Spleen (tissue), 11 donors: ENCODE measurements around the gene EDN2. TPM values are rescaled to one million over a fixed set of nuclear protein-coding genes. Genes with fewer than 3 reads are reported as not detected.

Experiments
- DNase-seq: peaks from one replicate; pipeline ENCODE4 v3.0.0-alpha.2; 2020
- H3K27ac ChIP-seq, 8 donors: fragments of 200-600 bp; sonication (generic) in 7 of 8; 1 replicate in 4 of 8; 2 replicates in 4 of 8; pipeline versions ENCODE4 v1.5.0 to v1.8.0; 2016 to 2021; ENCODE audit warnings: inconsistent platforms in 4 of 8, mild to moderate bottlenecking in 4 of 8, moderate library complexity in 1 of 8
- H3K27me3 ChIP-seq, 7 donors: fragments of 200-600 bp; sonication (generic) in 6 of 7; replicated peaks in 1 of 7; 1 replicate in 4 of 7; 2 replicates in 3 of 7; pipeline versions ENCODE4 v1.5.0 to v1.8.0; 2016 to 2021; ENCODE audit warnings: inconsistent platforms in 3 of 7, mild to moderate bottlenecking in 1 of 7
- H3K36me3 ChIP-seq, 6 donors: fragments of 200-600 bp; sonication (generic) in 5 of 6; 1 replicate in 4 of 6; 2 replicates in 2 of 6; pipeline versions ENCODE4 v1.5.0 to v1.8.0; 2016 to 2021; ENCODE audit warnings: inconsistent platforms in 2 of 6
- H3K4me1 ChIP-seq, 6 donors: fragments of 200-600 bp; sonication (generic) in 5 of 6; 1 replicate in 3 of 6; 2 replicates in 3 of 6; pipeline versions ENCODE4 v1.5.0 to v1.8.0; 2016 to 2021; ENCODE audit warnings: inconsistent platforms in 3 of 6
- H3K4me3 ChIP-seq, 8 donors: fragments of 200-600 bp; sonication (generic) in 7 of 8; 1 replicate in 4 of 8; 2 replicates in 4 of 8; pipeline versions ENCODE4 v1.5.0 to v1.8.0; 2016 to 2021; ENCODE audit warnings: inconsistent platforms in 4 of 8, mild to moderate bottlenecking in 4 of 8, moderate library complexity in 2 of 8
- H3K9me3 ChIP-seq, 8 donors: fragments of 200-600 bp; sonication (generic) in 7 of 8; 1 replicate in 4 of 8; 2 replicates in 4 of 8; pipeline versions ENCODE4 v1.5.0 to v1.8.0; 2016 to 2021; ENCODE audit warnings: inconsistent platforms in 4 of 8
- POLR2A ChIP-seq, 3 donors: fragments of 450-650 bp; IDR thresholded peaks; one replicate each; pipeline ENCODE4 v1.5.1; 2017; ENCODE audit warnings: antibody characterized with exemption in 3 of 3, mild to moderate bottlenecking in 1 of 3
- POLR2AphosphoS5 ChIP-seq, 3 donors: sonication (generic); formaldehyde crosslinking; IDR thresholded peaks; one replicate each; pipeline ENCODE4 v1.5.1; 2017; ENCODE audit warnings: antibody characterized with exemption in 3 of 3
- WGBS, 5 donors: extraction: QIAGEN DNeasy Blood & Tissue Kit in 3 of 5; methylation state at CpG; one replicate each; pipeline versions ENCODE4 v1.1.5 to v1.1.7; 2013 to 2018; 5-methylcytosine and 5-hydroxymethylcytosine counted together
- intact Hi-C: fragments of 100-400 bp; cut with DNase I; formaldehyde crosslinking; loops from one replicate; pipeline ENCODE4 v1.15.0; 2023; ENCODE audit warnings: low total_unique reads
- polyA plus RNA-seq, 3 donors: library from polyadenylated mRNA; stranded (reverse); fragments of 200-250 nt; gene quantifications; one replicate each; pipeline ENCODE4 v1.2.1, GENCODE V29; 2013
- total RNA-seq, 7 donors: library from RNA; depleted of rRNA in 3 of 7; stranded (reverse); fragments of >200 nt in 3 of 7; fragmentation: NEBNext Ultra II Directional in 4 of 7; extraction: Animal tissue kit (Norgen Biotek cat#: 25700) in 4 of 7; gene quantifications; one replicate each; pipeline versions ENCODE4 v1.1.0 to v1.2.1, GENCODE V29; 2016 to 2021
- TF ChIP-seq, protein P1 (sequence below), 11 experiments: fragments of 200-600 bp in 7 of 11; fragments of 450-650 bp in 4 of 11; sonication (generic) in 4 of 11; IDR thresholded peaks in 8 of 11; conservative IDR thresholded peaks in 3 of 11; 1 replicate in 7 of 11; 2 replicates in 4 of 11; pipeline versions ENCODE4 v1.4.0 to v1.8.0; 2016 to 2021; ENCODE audit warnings: antibody characterized with exemption in 11 of 11, inconsistent platforms in 4 of 11, mild to moderate bottlenecking in 1 of 11
- donor health status: healthy with polysubstance abuse.
- donor health status: DM: no; HTN: no; CAD: no; lungs with moderate emphysema.
- donor health status: DM: no; HTN: no; CAD: no.
- donor health status: Bipolar disorder and iron deficiency.
- donor health status: healthy.
- donor health status: DM: no; HTN: no; CAD: no.
- donor health status: DM: yes; HTN: yes; CAD: no.

The EDN2 gene
- total and polyA plus RNA-seq, 10 donors: not detected

DNA sequence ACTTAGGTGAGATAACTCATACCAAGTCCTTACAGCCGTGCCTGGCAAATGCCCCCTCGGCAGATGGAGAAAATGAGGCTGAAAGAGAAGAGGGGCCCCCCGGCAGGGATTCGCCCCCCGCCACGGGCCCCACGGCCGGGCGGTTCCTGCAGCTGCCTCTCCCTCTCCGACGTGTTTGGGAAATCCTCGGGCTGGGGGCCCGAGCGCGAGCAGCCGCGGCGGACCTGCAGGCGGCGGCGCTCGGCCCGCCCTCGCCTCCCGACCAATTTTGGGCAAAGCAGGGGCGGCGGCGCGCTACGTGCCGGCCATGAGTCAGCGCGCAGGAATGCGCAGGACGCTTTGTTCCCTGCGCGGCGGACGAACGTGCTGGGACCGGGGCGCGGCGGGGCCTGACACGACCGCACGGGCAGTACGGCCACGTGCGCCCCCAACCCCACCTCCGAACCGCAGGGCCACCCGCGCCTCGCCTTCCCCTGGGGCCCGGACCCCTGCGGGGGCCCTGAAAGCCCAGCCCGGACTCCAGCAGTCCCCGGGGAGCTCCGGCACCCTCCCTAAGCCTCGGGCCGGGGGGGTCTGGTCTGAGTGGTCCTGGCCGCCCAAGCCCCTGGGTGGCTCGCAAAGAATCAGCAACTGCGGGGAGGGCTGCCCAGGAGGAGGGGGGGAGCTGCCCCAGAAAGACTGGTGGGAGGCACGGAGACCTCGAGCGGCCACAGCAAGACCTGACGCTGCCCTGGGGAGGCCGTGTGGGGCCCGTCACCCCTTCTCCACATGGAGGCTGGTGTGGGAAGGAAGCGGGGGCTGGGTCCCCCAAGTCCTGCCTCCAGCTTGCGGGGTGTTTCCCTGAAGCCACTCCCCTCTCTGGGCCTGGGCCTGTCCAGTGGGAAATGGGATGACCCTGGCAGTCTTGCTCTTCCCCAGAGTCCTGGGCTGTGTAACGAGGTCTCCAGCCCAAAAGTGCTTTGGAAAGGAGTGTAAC is 11.9 kb upstream of the EDN2 start:
- no peak for TF ChIP-seq POLR2A (IDR thresholded peaks at IDR 0.05)
- TF ChIP-seq POLR2AphosphoS5 (IDR thresholded peaks at IDR 0.05): peak; percentile 78 to 88 (median 78)
- TF ChIP-seq, protein P1, sequence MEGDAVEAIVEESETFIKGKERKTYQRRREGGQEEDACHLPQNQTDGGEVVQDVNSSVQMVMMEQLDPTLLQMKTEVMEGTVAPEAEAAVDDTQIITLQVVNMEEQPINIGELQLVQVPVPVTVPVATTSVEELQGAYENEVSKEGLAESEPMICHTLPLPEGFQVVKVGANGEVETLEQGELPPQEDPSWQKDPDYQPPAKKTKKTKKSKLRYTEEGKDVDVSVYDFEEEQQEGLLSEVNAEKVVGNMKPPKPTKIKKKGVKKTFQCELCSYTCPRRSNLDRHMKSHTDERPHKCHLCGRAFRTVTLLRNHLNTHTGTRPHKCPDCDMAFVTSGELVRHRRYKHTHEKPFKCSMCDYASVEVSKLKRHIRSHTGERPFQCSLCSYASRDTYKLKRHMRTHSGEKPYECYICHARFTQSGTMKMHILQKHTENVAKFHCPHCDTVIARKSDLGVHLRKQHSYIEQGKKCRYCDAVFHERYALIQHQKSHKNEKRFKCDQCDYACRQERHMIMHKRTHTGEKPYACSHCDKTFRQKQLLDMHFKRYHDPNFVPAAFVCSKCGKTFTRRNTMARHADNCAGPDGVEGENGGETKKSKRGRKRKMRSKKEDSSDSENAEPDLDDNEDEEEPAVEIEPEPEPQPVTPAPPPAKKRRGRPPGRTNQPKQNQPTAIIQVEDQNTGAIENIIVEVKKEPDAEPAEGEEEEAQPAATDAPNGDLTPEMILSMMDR (IDR thresholded peaks at IDR 0.05 in 8 of 11, conservative IDR thresholded peaks at IDR 0.05 in 3 of 11): peak in 3 of 11 experiments; percentile 7 to 31 (median 12)
- intact Hi-C loops: no loop called here
- WGBS, 5 donors: 7 to 20% (median 10%) methylated on average over 29 to 74 of the region's 74 CpGs
- H3K4me3 ChIP-seq: peak overlapping the region in 7 of 8 donors; percentile 3 to 51 (median 29)
- H3K36me3 ChIP-seq: no peaks in the 10 kb centered on the region
- DNase-seq: peak; percentile 82
- peak overlapping the region in 7 of 8 donors; percentile 8 to 79 (median 49) for H3K27ac ChIP-seq
- no peaks in the 10 kb centered on the region for H3K9me3 ChIP-seq
- H3K27me3 ChIP-seq: peaks cover 0 to 33% (median 13%) of the 10 kb centered on the region in 7 donors
- H3K4me1 ChIP-seq: peaks cover 0 to 42% (median 23%) of the 10 kb centered on the region in 6 donors

DNA sequence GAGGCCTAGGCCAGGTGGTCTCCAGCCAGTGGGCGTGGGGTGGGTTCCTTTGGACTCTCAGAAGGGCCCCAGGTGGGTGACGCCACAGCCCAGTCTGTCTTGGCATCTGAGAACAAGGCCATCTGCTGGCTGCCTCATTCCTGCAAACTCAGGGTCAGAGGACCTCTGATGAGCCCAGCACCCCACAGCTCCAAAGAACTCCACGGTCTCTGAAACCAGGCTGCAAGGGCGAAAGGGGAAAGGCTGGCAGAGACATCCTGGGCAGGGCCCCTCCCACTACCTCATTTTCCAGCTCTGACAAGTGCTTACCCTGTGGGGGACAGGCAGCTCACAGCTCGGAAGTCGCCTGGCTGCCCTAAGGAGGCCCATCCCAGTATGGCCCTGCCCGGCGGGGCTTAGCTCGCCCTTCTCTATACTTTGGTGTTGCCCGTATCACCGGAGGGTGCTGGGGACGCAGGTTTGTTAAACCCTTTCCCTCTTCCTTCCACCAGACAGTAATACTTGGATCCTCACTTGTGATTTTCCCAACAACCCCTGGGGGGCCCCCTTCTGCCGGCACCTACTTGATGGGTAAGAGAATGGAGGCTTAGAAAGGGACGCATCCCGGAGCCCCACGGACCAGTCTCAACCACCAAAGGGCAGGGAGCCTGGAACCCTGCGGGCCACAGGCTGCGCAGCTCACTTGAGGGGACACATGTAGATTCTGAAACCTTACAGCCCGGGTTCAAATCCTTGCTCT is 10.9 kb upstream of the EDN2 start:
- peaks cover 0 to 33% (median 13%) of the 10 kb centered on the region in 7 donors for H3K27me3 ChIP-seq
- H3K4me3 ChIP-seq: peak overlapping the region in 3 of 8 donors; percentile 29 to 51 (median 31)
- TF ChIP-seq, protein P1 (IDR thresholded peaks at IDR 0.05 in 8 of 11, conservative IDR thresholded peaks at IDR 0.05 in 3 of 11): peak in 2 of 11 experiments; percentile 3 to 6
- TF ChIP-seq POLR2A (IDR thresholded peaks at IDR 0.05): no peak
- no peaks in the 10 kb centered on the region for H3K9me3 ChIP-seq
- DNase-seq: no peak
- H3K27ac ChIP-seq: peak overlapping the region in 3 of 8 donors; percentile 36 to 79 (median 51)
- H3K36me3 ChIP-seq: no peaks in the 10 kb centered on the region
- H3K4me1 ChIP-seq: peaks cover 0 to 39% (median 23%) of the 10 kb centered on the region in 6 donors
- intact Hi-C loops: no loop called here
- WGBS, 5 donors: 49 to 60% (median 57%) methylated on average over 14 to 19 of the region's 19 CpGs

- Histone ChIP-seq H3K4me1 (peaks cover 0 to 37% (median 23%) of the 10 kb centered on the region in 6 donors), H3K27ac (no peak overlapping the region), H3K4me3 (no peak overlapping the region), H3K36me3 (no peaks in the 10 kb centered on the region), H3K27me3 (peaks cover 0 to 33% (median 13%) of the 10 kb centered on the region in 7 donors), H3K9me3 (no peaks in the 10 kb centered on the region)
- TF ChIP-seq, protein P1 (IDR thresholded peaks at IDR 0.05 in 8 of 11, conservative IDR thresholded peaks at IDR 0.05 in 3 of 11): no peak
- no peak for TF ChIP-seq POLR2A (IDR thresholded peaks at IDR 0.05)
- no peak for TF ChIP-seq POLR2AphosphoS5 (IDR thresholded peaks at IDR 0.05)
- no peak for DNase-seq
- 80 to 89% (median 84%) methylated on average over 11 to 17 of the region's 17 CpGs for WGBS, 5 donors
- intact Hi-C loops: no loop called here
Observed at GRCh38 chr1:41494351-41495209, 10.1 kb upstream of the EDN2 start.
